Natural killer cell treated with Interleukin-12 subunit alpha and Interleukin-12 subunit beta and Interleukin-15 and Interleukin-18, amount 100 ng/mL, for 72 hours (primary cell): Measurements from ENCODE around the gene AP5Z1. TPM values are rescaled to one million over a fixed set of nuclear protein-coding genes. Genes with fewer than 3 reads are reported as not detected.

Experiments used
- ATAC-seq, 2 donors: fragments of 150-1000 bp; cut with Tn5 transposase in 1 of 2; sonication (Bioruptor Pico), chemical (Tn5 transposase) in 1 of 2; 2 replicates each; pipeline ENCODE4 v1.10.0; 2021
- DNase-seq: peaks from one replicate; pipeline ENCODE4 v3.0.0; 2022; ENCODE audit warnings: low spot score
- H3K27ac Mint-ChIP-seq, 2 donors: 1 replicate in 1 of 2; 2 replicates in 1 of 2; pipeline ENCODE4 v1.8.0; 2022; ENCODE audit warnings: mixed read lengths in 2 of 2, mild to moderate bottlenecking in 1 of 2, moderate library complexity in 1 of 2
- H3K27me3 Mint-ChIP-seq, 2 donors: 1 replicate in 1 of 2; 2 replicates in 1 of 2; pipeline ENCODE4 v1.8.0; 2022; ENCODE audit warnings: mixed read lengths in 2 of 2
- H3K36me3 Mint-ChIP-seq: one replicate; pipeline ENCODE4 v1.8.0; 2022; ENCODE audit warnings: mixed read lengths
- H3K4me1 Mint-ChIP-seq, 2 donors: 1 replicate in 1 of 2; 2 replicates in 1 of 2; pipeline ENCODE4 v1.8.0; 2022; ENCODE audit warnings: low read depth in 2 of 2, mixed read lengths in 2 of 2, mild to moderate bottlenecking in 1 of 2
- H3K4me3 Mint-ChIP-seq: one replicate; pipeline ENCODE4 v1.8.0; 2022; ENCODE audit warnings: mixed read lengths
- H3K9me3 Mint-ChIP-seq: 2 replicates; pipeline ENCODE4 v1.8.0; 2022; ENCODE audit warnings: mixed read lengths
- total RNA-seq, 2 donors: library from RNA; stranded (reverse); gene quantifications; one replicate each; pipeline ENCODE4 v1.2.3, GENCODE V29; 2022

The AP5Z1 gene
- total RNA-seq = 10 to 100 TPM; 87.3 to 99.4 TPM

GRCh38 chr7:4775250-4775847 lies at the start of gene AP5Z1:
AP5Z1 (plus strand) TSS chr7:4775623; CDS start chr7:4775716, 93 bp downstream.
- DNase-seq = peak; percentile 98
- Mint-ChIP-seq H3K27me3 (no peaks in the 10 kb centered on the region), H3K4me1 (peaks cover 40 to 46% of the 10 kb centered on the region in 2 donors), H3K9me3 (no peaks in the 10 kb centered on the region), H3K36me3 (peaks cover 6% of the 10 kb centered on the region), H3K27ac (peak within 1 kb of the TSS; percentile 98 to 99), H3K4me3 (peak within 1 kb of the TSS; percentile 99)
- ATAC-seq = peak; percentile 96 to 98

GRCh38 chr7:4725850-4726450 lies 49.5 kb upstream of the AP5Z1 start:
- H3K4me1 Mint-ChIP-seq = peaks cover 17 to 22% of the 10 kb centered on the region in 2 donors

GRCh38 chr7:4726566-4726965 lies 48.9 kb upstream of the AP5Z1 start:
- Mint-ChIP-seq H3K27me3 (no peaks in the 10 kb centered on the region), H3K9me3 (no peaks in the 10 kb centered on the region), H3K27ac (peak overlapping the region; percentile 92 to 97), H3K4me1 (peaks cover 17 to 19% of the 10 kb centered on the region in 2 donors), H3K36me3 (no peaks in the 10 kb centered on the region), H3K4me3 (no peak overlapping the region)
- ATAC-seq (no peak), DNase-seq (no peak)

More at GRCh38 chr7:4725850-4726450, 49.5 kb upstream of the AP5Z1 start:
- Mint-ChIP-seq H3K4me3 (peak overlapping the region; percentile 89), H3K27ac (peak overlapping the region; percentile 92 to 97), H3K27me3 (no peaks in the 10 kb centered on the region), H3K36me3 (no peaks in the 10 kb centered on the region), H3K9me3 (no peaks in the 10 kb centered on the region)
- ATAC-seq = no peak
- no peak for DNase-seq

GRCh38 chr7:4727914-4728705 lies 47.3 kb upstream of the AP5Z1 start:
- no peaks in the 10 kb centered on the region for H3K36me3 Mint-ChIP-seq
- no peaks in the 10 kb centered on the region for H3K27me3 Mint-ChIP-seq
- no peaks in the 10 kb centered on the region for H3K9me3 Mint-ChIP-seq
- H3K4me1 Mint-ChIP-seq = peaks cover 17 to 22% of the 10 kb centered on the region in 2 donors
- ATAC-seq (no peak), DNase-seq (no peak)
- no peak overlapping the region for H3K27ac Mint-ChIP-seq
- H3K4me3 Mint-ChIP-seq = no peak overlapping the region

GRCh38 chr7:4729266-4729665 lies 46.2 kb upstream of the AP5Z1 start:
- no peaks in the 10 kb centered on the region for H3K36me3 Mint-ChIP-seq
- H3K4me1 Mint-ChIP-seq = peaks cover 24 to 29% of the 10 kb centered on the region in 2 donors
- no peak overlapping the region for H3K27ac Mint-ChIP-seq
- H3K4me3 Mint-ChIP-seq = no peak overlapping the region
- ATAC-seq (no peak), DNase-seq (no peak)
- H3K9me3 Mint-ChIP-seq = no peaks in the 10 kb centered on the region
- no peaks in the 10 kb centered on the region for H3K27me3 Mint-ChIP-seq

- no peaks in the 10 kb centered on the region for H3K9me3 Mint-ChIP-seq
- DNase-seq (no peak), ATAC-seq (no peak)
- no peaks in the 10 kb centered on the region for H3K36me3 Mint-ChIP-seq
- no peaks in the 10 kb centered on the region for H3K27me3 Mint-ChIP-seq
- peaks cover 21 to 23% of the 10 kb centered on the region in 2 donors for H3K4me1 Mint-ChIP-seq
- no peak overlapping the region for H3K4me3 Mint-ChIP-seq
- H3K27ac Mint-ChIP-seq = no peak overlapping the region
Observed at GRCh38 chr7:4730276-4730675, 45.1 kb upstream of the AP5Z1 start.

GRCh38 chr7:4730971-4731370 lies 44.5 kb upstream of the AP5Z1 start:
- Mint-ChIP-seq H3K27me3 (no peaks in the 10 kb centered on the region), H3K4me3 (no peak overlapping the region), H3K36me3 (no peaks in the 10 kb centered on the region), H3K27ac (no peak overlapping the region), H3K4me1 (peaks cover 15 to 17% of the 10 kb centered on the region in 2 donors), H3K9me3 (no peaks in the 10 kb centered on the region)
- DNase-seq = no peak
- no peak for ATAC-seq

- no peaks in the 10 kb centered on the region for H3K9me3 Mint-ChIP-seq
- no peaks in the 10 kb centered on the region for H3K27me3 Mint-ChIP-seq
- DNase-seq (no peak), ATAC-seq (no peak)
- peaks cover 13 to 15% of the 10 kb centered on the region in 2 donors for H3K4me1 Mint-ChIP-seq
- no peaks in the 10 kb centered on the region for H3K36me3 Mint-ChIP-seq
- no peak overlapping the region for H3K4me3 Mint-ChIP-seq
- no peak overlapping the region for H3K27ac Mint-ChIP-seq
Observed at GRCh38 chr7:4731803-4732202, 43.6 kb upstream of the AP5Z1 start.

- DNase-seq = no peak
- peak overlapping the region in 1 of 2 donors; percentile 14 for H3K27ac Mint-ChIP-seq
- H3K36me3 Mint-ChIP-seq = no peaks in the 10 kb centered on the region
- ATAC-seq = no peak
- H3K4me1 Mint-ChIP-seq = peaks cover 19 to 26% of the 10 kb centered on the region in 2 donors
- no peaks in the 10 kb centered on the region for H3K27me3 Mint-ChIP-seq
- no peaks in the 10 kb centered on the region for H3K9me3 Mint-ChIP-seq
- no peak overlapping the region for H3K4me3 Mint-ChIP-seq
Observed at GRCh38 chr7:4733936-4734528, 41.4 kb upstream of the AP5Z1 start.

GRCh38 chr7:4734587-4735345 lies 40.7 kb upstream of the AP5Z1 start:
- H3K27me3 Mint-ChIP-seq = no peaks in the 10 kb centered on the region
- peaks cover 27 to 33% of the 10 kb centered on the region in 2 donors for H3K4me1 Mint-ChIP-seq
- no peak overlapping the region for H3K4me3 Mint-ChIP-seq
- ATAC-seq (no peak), DNase-seq (no peak)
- no peaks in the 10 kb centered on the region for H3K9me3 Mint-ChIP-seq
- H3K27ac Mint-ChIP-seq = peak overlapping the region in 1 of 2 donors; percentile 14
- H3K36me3 Mint-ChIP-seq = no peaks in the 10 kb centered on the region

GRCh38 chr7:4737300-4737699 lies 38.1 kb upstream of the AP5Z1 start:
- Mint-ChIP-seq H3K36me3 (no peaks in the 10 kb centered on the region), H3K27me3 (no peaks in the 10 kb centered on the region), H3K9me3 (no peaks in the 10 kb centered on the region), H3K4me1 (peaks cover 28 to 37% of the 10 kb centered on the region in 2 donors), H3K27ac (no peak overlapping the region), H3K4me3 (no peak overlapping the region)
- ATAC-seq (no peak), DNase-seq (no peak)

GRCh38 chr7:4738711-4739527 lies 36.5 kb upstream of the AP5Z1 start:
- ATAC-seq (peak; percentile 62 to 78), DNase-seq (no peak)
- Mint-ChIP-seq H3K9me3 (no peaks in the 10 kb centered on the region), H3K27ac (peak overlapping the region; percentile 37 to 82), H3K4me1 (peaks cover 30 to 34% of the 10 kb centered on the region in 2 donors), H3K36me3 (no peaks in the 10 kb centered on the region), H3K4me3 (peak overlapping the region; percentile 12), H3K27me3 (no peaks in the 10 kb centered on the region)
